GM19455 (cell line): Measurements from ENCODE around the gene KLHL14.
"Not testable (repeated sequence)": the region's sequence is repeated elsewhere in the genome, so short reads cannot be mapped to it uniquely, and the experiment has no call there.

Experiments
- ATAC-seq: cut with Tn5 transposase; IDR thresholded peaks from one replicate; pipeline ENCODE4 v1.9.1; 2021; ENCODE audit not compliant: unreplicated experiment

Gene KLHL14

DNA sequence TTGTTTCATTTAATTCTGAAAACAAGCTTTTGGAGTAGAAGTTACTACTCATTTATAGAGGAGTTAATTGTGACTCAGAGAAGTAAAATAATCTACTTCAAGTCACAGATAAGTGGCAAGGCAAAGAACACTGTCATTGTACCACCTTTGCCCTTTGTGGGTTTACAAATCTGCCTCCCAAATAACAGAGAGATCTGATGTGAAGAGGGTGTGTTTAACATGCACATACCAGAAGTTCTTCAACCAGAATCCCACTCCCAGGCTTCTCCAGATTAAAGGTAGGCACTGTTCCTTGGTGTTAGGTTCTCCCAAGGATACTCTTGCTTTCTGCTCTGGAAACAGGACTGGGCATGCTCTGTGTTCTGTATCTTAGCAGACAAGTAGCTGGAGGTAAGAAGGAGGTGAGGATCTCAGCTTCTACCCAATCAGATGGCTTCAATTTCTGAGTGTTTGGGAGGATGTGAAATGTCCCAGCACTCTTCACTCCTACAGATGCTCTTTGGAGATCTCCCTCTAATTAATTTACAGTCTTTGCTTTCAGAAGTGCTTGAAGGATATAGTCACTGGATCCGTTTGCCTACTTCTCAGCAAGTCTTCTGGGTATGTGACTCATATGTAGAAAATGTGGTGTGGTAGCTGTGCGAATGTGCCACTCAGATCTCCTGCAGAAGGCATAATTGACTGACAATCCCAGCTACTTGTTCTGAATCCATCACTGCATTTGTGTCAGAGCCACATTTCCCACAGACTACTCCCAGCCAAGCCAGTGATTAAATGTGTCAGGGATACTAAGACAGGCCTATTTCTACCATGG, 111.1 kb downstream of the KLHL14 start:
- ATAC-seq, result no peak

DNA sequence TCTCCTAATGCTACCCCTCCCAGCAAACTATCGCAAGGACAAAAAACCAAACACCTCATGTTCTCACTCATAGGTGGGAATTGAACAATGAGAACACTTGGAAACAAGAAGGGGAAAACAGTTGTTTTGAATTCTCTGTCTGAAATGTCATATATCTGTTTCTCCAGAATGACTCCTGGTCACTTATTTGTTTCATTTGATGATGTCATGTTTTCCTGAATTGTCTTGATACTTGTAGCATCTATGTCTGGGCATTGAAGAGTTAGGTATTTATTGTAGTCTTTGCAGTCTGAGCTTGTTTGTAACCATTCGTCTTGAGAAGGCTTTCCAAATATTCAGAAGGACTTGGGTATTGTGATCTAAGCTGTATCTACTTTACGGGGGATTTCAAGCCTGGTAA, 118.3 kb downstream of the KLHL14 start:
- ATAC-seq, result not testable (repeated sequence)

DNA sequence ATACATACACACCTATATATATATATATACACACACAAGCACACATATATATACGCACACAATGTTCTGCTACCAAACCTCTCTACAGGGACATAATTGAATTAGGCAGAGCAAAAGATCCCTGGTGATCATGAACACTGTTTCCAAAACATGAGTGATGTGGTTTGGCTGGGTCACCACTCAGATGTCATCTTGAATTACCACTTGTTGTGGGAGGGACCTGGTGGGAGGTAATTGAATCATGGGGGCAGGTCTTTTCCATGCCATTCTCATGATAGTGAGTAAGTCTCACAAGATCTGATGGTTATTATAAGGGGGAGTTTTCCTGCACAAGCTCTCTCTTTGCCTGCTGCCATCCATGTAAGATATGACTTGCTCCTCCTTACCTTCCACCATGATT, 135.2 kb downstream of the KLHL14 start:
- not testable (repeated sequence) for ATAC-seq

DNA sequence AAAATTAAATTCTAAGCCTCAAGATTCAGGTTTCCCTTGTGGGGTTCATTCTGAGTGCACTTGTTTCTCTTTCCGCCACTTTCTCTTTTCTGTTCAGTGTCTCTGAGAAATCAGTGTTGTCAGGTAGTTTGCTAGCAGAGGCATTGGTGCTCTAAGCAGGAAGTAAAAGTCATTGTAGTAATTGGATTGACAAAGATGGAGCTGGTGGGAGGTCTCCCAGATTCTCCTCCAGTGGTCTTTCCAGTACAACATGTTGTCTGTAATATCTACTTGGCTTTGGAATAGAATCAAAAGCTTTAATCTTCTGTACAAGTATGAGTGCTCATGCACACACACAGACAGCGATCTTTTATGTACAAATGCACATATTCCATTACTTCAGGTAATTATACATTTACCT, 135.6 kb downstream of the KLHL14 start:
- ATAC-seq, result no peak

DNA sequence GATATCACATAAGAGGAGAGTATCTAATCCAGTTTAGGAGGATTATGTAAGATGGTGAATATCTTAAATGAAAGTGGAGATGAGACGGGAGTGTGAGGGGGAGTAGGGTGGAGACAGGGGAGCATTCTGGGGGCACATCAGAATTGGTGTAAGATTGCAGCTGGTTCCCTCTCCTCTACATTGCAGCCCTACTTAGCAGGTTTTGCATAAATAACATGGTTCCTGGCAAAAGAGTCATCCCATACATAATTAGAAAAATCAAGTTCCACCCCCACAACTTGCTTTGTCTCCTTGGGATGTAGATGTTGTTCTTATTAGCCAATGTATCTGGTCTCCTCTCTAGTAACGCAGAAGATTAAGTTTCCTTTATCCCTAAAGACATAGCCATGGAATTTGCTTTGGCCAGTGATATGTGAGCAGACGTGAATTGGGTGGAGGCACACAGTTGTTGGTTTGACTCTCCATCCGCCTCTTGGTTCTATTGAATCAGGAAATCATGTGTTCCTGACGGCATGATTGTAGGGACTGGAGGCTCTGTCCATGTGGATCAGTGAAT, 137.9 kb downstream of the KLHL14 start:
- no peak for ATAC-seq

DNA sequence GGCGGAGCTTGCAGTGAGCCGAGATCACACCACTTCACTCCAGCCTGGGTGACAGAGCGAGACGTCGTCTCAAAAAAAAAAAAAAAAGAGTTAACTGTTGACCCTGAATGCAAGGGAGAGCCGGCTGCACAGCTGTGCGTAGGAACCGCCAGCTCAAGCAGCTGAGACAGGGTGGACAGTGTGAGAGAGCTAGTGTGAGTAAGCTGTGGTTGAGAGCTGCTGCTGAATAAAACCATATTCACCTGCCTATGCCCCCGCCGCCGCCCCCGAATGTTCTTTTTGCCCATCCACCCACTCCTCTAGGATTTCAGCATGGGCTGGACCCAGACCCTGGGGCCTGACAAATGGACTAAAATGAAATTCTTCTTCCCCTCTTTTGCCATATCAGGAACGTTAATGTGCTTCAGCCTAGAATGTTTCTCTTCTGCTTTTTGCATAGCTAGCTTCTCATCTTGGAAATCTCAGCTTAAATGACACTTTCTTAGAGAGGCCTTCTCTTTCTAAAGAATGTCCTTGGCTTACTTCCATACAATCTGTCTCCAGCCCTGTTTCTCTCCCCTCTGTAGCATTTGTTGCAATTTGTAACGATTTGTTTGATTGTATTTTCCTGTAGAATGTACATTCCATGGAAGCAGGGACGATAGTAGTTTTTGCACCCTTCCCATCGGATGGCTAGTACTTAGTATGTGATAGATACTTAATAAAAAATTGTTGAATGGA, 142.7 kb downstream of the KLHL14 start:
- no peak for ATAC-seq

DNA sequence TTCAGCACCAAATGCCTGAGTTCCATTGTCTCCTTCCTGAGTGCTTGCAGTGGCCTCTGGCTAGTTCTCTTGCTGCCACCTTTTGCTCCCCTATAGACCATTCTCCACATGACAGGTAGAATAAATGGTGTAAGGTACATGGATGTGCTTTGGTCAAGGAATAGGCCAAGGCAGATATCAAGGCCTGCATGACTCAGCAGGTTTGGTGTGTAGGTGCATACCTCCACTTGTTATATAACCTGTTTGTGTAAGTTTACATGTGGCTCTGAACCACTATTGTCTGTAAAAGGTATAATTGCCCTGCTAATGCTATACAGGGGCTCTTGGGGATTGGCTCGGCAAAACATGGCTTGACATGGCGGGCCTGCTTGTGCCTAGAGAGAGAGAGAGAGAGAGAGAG, 143.5 kb downstream of the KLHL14 start:
- ATAC-seq, result no peak

DNA sequence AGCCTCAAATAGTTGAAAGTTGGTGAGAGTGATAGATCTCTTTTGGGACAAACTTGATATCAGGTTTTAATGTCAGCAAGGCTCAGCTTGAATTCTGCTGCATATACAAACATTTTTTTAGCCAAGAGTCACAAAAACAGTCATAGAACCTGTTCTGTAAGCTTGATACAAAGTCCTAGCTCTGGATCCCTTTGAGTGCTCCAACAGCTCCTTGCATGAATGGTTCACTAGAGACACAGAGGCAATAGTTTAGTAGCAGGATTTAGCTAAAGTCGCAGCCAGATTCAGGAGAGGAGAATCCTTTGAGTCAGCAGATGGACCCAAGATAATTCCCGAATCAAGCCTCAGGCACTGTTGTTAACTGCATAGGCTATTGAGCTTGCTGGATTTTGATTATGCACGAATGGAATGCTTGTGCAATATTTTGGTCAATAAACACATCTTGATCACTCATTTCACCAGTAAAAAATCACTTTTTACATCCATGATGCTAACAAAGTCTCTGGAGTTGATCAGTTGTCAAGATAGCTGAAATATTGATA, 148.6 kb downstream of the KLHL14 start:
- no peak for ATAC-seq

DNA sequence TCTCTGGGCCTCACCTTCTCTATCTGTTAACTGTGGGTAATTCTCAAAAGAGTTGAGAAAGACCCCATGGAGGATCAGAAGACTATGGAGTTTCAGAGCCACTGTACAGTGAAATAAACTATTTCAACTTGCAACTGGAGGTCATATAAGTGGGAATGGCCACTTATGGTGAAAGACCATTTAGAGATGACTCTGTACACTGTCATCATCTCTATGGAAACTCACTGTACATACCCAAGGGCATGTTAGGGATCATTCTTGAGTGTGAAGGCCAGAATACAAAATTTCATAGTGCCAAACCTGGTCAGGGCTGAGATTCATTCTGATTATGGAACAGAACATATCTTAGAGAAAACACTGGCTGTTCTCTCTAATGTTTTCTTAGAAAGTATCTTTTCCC, 149.3 kb downstream of the KLHL14 start:
- ATAC-seq, result no peak
